NAMALWA (cell line): ENCODE results near the gene INPP5E.
A peak's percentile ranks its signal among the peaks of the same experiment; 100 is the strongest.

Experiments
- DNase-seq: peaks from one replicate; pipeline ENCODE4 v3.0.0-alpha.2; 2015; ENCODE audit warnings: low spot score

Gene INPP5E, protein sequence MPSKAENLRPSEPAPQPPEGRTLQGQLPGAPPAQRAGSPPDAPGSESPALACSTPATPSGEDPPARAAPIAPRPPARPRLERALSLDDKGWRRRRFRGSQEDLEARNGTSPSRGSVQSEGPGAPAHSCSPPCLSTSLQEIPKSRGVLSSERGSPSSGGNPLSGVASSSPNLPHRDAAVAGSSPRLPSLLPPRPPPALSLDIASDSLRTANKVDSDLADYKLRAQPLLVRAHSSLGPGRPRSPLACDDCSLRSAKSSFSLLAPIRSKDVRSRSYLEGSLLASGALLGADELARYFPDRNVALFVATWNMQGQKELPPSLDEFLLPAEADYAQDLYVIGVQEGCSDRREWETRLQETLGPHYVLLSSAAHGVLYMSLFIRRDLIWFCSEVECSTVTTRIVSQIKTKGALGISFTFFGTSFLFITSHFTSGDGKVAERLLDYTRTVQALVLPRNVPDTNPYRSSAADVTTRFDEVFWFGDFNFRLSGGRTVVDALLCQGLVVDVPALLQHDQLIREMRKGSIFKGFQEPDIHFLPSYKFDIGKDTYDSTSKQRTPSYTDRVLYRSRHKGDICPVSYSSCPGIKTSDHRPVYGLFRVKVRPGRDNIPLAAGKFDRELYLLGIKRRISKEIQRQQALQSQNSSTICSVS

GRCh38 chr9:136439481-136440408, at the start of gene INPP5E:
Gene INPP5E (minus strand): TSS chr9:136439845. CDS start chr9:136439419, 426 bp downstream.
- DNase-seq, result peak; percentile 73

DNA sequence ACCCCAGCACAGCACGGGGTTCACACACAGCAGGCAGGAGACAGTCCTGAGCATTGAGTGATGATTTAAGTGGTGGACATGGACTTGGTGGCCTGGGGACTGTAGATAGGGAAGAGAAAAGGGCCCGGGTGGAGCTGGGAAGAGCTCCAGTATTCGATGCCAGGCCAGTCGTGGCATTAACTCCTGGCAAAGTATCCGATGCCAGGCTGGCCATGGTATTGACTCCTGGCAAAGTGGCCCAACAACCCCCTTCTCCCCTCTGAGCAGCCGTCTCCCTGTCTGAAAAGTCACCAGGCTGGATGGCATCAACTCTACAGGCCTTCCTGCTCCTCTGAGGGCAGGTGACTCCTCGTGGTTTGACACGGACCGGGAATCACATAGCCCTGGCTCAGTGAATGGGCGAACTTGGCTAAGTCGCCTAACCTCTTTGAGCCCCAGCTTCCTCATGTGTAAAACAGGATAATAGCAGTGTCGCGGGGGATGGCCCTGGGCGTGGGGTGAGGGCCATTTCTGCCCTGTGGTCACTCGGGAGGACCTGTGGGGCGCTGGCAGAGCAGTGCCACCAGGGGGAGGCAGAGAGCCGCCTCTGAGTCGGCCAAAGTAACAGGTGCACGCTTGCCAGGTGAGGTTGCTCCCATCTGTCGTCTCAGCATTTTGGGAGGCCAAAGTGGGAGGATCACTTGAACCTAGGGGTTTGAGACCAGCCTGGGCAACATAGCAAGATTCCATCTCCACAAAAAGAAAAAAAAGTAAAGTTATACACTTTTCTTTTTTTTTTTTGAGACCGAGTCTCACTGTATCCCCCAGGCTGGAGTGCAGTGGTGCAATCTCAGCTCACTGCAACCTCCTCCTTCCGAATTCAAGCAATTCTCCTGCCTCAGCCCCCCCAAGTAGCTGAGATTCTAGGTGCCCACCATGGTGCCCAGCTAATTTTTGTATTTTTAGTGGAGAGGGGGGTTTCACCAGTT, 48.9 kb upstream of the INPP5E start:
- peak; percentile 64 for DNase-seq

DNA sequence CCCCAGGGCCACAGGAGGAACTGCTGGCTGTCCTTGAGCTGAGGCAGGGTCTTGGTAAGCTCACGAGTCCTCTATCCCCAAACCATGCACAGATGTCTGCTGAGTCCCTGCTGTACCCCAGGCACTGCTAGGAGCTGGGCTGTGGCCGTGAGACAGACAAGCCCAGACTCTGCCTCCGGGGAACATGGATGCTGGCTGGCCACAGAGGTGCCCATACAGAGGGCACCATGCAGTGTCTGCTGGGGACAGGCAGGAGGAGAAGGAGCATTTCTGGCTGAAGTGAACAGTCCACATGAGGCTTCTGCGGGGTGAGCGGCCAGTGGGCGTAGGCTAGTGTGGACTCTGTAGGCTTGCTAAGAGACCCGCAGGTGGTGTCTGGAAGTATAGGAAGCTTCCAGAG, 48.0 kb upstream of the INPP5E start:
- DNase-seq, result no peak

- DNase-seq, result no peak
Observed at GRCh38 chr9:136486823-136487620, 47.4 kb upstream of the INPP5E start.

DNA sequence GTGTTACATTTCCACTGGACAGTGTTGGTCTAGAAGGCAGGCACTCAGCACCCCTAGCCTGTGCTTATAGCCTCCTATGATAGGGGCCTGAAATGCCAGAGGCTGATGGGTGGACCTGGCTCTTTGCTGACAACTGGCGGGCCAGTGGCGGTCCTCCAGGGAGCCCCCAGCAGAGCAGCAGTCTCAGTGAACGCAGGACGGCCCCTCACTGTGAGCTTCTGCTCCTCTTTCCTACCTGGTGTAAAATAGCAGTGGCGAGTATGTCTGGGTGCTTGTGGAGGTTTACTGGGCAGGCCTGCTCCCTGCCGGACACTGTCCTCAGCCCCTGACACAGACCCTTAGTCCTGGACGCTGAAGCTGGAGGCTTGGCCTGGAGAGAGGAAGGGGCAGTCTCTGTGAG, 46.5 kb upstream of the INPP5E start:
- no peak for DNase-seq

GRCh38 chr9:136485049-136486045, 45.7 kb upstream of the INPP5E start:
- peak; percentile 88 for DNase-seq

DNA sequence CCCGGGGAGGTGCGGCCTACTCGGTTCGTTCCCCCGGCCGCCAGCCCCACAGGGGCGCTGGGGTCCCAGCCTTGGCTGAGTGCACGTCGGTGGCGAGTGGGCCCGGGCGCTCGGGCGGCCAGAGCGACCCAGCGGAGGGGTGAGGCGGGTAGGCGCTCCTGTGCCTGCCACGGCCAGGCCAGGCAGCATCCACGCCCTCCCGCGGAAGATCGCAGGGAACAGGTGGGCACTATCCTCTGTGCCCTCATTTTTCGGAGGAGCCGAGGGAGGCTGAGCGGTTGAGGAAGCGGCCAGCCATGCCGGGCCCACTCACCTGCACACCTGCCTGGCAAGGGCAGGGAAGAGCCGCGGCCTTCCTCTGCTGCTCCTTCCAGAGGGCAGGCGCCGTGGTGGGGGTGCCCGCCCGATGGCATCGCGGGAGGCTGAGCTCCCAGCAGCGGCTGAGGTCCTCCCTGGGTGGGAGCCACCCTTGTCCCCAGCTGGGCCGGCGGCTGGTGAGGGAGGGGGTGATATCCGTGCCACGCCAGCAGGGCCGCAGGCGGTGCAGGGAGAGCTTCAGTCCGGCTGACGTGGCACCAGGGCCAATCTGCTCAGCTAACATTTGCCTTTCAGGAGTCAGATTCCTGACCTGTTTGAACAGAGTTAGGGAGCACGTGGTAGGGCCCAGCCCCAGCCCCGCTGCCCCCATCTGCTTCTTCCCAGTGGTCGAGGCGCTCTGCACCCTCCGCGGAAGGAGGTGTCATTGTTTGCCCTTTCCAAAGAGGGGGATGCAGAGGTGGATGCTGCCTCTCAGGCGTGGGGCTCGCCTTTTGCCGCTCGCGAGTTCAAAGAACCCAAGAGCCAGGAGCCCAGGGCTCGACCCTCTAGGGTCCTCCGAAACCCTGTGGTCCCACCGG, 44.8 kb upstream of the INPP5E start:
- DNase-seq, result no peak

DNA sequence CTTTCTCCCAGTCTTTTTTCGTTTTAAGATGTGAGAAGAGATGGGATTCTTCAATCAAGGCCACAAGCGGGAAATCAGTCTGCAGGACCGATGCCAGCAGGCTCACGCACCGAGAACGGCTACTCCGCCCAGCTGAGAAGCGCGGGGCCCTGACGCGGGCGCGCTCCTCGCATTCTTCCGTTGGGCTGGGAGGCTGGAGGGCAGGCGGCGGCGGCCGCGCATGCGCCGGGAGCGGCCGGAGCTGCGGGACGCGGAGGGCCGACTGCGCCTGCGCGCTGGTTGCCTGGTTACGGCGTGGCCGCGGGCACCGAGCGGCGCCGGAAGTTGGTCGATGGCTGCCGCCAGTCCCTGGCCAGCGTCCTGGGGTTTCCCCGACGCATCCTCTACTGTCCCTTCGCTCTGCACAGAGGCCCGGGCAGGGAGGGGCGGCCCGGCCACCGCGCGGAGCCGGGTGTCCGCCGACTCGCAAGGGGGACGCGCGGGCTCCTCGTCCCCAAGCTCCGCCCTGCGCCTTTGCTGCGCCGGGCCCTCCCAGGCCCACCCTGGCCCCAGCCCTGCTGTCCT, 44.0 kb upstream of the INPP5E start:
- DNase-seq, result peak; percentile 94

DNA sequence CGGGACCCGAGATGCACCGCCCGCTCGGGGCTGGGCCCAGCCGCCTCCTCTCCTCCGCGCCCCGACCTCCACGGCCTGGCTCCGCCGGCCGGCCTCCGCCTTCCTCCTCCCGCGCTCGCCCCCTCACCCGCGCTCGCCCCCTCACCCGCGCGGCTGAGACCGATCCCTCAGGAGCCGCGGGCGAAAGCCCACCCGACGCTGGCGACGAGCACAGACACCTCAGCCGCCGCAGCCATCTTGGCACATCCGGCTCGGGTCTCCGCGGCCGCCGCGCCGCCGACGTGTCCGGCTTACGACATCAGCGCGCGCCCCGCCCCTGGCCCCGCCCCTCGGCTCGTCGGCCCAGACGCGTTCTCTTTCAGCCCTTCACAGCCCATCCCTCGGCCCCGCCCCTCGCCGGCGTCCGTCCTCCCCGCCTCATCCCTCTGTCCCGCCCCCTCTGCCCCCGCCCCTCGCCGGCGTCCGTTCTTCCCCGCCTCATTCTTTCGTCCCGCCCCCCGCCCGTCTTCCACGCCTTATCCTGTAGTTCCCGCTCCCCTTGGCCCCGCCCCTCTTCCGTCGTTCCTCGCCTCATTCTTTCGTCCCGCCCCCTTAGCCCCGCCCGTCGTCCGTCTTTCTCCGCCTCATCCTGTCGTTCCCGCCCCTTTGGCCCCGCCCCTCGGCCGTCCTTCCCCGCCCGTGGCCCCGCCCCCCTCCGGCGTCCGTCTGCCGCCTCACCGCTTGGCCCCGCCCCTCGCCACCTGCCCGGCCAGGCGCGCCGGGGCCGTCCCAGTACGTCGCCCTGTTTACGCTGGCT, 43.3 kb upstream of the INPP5E start, which contains the start of gene SEC16A:
SEC16A (minus strand) TSS at position 248 of the 796 bp plus-strand sequence. CDS start 5,425 bp downstream, outside the sequence.
- DNase-seq, result peak; percentile 95

DNA sequence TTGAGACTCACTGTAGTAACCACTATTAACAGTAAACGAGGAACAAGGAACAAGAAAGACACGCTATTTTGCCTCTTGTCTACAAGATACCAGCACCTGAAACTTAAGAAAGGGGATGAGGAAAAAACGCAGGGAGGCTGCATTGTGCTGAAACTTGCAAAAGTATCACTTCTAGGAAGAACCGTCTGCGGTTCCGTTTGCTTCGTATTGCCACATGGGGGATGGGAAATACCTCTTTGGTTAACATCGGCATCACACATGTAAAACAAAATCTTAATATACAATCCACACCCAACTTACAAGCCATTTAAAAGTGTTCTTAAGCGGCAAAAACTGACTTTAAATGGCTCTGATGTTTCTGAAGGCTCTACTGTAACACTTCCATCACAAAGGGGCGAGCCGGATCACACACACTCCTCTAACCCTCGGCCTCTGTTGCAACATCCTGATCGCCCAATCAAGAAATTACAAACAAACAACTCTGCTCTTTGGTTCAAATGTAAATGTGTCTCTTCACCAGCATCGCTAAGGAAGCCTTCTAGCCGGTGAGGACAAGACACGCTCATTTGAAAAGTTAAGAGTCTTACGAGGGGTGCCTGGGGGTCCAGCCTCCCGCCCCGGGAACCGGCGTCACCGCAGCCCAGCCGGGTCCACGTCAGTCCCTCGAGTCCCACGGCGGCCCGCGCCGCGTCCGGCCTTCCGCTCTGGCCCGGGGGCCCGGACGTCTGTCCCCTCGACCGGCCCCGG, 42.6 kb upstream of the INPP5E start:
- DNase-seq, result peak; percentile 66

- DNase-seq, result no peak
Observed at GRCh38 chr9:136481558-136481957, 41.9 kb upstream of the INPP5E start.

DNA sequence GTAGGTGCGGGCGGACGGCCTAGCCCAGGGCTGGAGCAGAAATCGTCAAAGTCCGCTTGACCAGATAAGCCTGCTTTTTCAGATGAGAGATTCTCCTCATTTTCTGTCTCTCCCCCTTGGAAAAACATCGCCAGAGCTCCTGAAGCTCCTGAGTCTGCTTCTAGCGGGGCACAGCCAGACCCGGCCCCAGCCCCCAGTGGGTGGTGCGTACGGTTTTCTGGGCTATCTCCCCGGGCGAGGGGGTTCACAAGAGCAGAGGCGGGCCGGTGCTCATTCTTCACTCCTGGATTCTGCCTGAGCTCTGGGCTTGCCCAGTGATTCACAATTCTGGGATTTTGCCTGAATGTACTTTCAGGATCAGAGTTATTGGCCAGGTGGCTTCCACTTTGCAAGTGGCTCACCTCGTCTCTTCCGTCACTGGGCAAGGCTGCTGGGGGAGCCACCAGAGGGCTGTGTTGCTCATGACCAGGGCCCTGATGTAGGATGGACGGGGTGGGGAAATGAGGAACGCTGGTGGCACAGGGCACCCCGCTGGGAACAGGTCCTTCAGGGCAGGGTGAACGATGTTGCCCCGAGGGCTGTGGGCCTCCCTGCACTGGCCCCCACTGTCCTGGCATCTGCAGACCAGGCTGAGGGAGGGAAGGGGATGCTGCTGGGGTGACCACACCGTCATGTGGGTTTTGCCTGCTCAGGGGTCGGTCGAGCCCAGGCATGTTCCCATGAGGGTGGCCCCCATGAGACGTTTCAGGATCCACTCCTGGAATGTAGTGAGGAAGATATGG, 36.9 kb upstream of the INPP5E start:
- no peak for DNase-seq

DNA sequence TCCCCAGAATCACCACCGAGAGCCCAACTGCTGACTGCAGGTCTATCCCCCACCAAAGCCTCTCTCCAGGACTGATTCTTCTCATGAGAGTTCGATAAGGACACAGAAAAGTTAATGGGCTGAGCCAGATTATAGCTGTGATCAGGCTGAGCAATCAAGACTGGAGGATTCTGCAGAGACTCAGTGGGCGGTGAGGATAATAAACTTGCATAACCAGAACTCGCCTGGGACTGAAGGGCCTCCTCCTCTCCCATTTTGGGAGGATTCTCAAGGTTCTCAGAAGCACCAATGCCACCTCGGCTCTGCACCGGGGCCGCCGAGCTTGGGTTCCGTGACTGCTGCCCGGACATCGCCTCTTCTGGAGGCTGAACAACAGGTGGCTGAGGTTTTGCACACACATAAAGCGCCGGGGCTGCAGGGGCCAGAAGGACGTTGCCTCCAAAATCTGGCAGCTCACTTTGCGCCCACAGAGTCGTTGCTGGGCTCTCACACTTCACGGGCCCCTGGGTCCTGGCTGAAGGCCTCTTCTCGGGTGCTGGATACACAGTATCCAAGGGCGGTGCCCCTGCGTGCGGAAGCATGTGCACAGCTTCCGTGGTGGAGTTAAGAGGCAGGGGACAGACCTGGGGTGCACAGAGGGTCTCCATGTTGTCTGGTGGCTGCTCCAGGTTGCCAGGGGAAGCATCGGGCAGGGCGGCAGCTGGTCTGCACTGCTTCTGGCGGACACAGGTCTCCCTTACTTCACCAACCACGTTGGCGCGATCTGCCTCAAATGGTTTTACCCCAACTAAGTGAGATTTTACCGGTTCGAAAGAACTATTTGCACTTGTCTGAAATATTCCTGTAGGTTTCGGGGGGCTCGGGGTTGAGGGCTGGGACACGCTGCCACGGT, 35.6 kb upstream of the INPP5E start:
- DNase-seq, result no peak

DNA sequence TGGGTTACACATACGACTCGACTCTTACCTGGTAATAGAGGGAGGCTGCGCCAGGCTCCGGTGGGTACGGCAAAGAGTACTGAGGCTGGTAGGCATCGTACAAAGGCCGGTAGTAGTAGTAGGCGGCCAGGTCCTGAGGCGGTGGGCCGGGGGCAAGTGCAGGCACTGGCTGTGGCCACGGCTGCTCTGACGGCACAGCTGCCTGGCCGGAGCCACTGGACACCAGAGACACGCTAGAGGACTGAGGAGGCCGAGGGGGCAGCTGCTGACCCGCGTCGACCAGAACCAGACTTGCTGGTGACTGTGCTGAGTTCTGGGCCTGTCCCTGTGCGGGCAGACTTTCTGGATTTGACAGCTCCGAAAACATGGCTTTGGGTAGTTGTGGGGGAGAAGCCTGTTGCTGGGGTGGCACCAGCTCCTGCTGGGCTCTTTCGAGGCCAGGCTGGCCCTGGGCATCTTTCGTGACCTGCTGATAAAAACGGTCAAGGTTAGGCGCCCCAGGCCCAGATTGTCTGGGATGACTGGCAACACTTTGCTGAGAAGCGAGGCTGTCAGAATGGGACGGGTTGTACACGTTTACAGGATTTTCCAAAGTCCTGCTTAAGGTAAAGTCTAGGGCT, 34.5 kb upstream of the INPP5E start:
- DNase-seq, result no peak
